HepG2 (cell line): ENCODE results near the gene CASKIN2. TPM values are rescaled to one million over a fixed set of nuclear protein-coding genes. Genes with fewer than 3 reads are reported as not detected.
A peak's percentile ranks its signal among the peaks of the same experiment; 100 is the strongest.

Experiments
- AGO2 ChIP-seq: fragments of 200-400 bp; formaldehyde crosslinking; optimal IDR thresholded peaks from 2 replicates; pipeline ENCODE3; 2017; ENCODE audit warnings: mild to moderate bottlenecking, low read depth, low read length, moderate library complexity
- ATM ChIP-seq: fragments of 450-650 bp; IDR thresholded peaks from 2 replicates; pipeline ENCODE4 v1.7.1; 2017; ENCODE audit warnings: mild to moderate bottlenecking, borderline replicate concordance
- GTF3A ChIP-seq: sonication (generic); formaldehyde crosslinking; conservative IDR thresholded peaks from 2 replicates; pipeline ENCODE4 v1.4.0; 2020; ENCODE audit warnings: mild to moderate bottlenecking, missing genetic modification reagents
- PRMT3 ChIP-seq: sonication (generic); formaldehyde crosslinking; IDR thresholded peaks from 2 replicates; pipeline ENCODE4 v1.8.1; 2022; ENCODE audit warnings: low read depth, mild to moderate bottlenecking, moderate library complexity, missing genetic modification reagents, borderline replicate concordance
- RARA ChIP-seq: IDR thresholded peaks from 2 replicates; pipeline ENCODE4 v1.6.1; 2016; ENCODE audit warnings: missing genetic modification reagents, missing compliant biosample characterization
- RBM22 ChIP-seq: fragments of 200-400 bp; formaldehyde crosslinking; optimal IDR thresholded peaks from 2 replicates; pipeline ENCODE3; 2017; ENCODE audit warnings: mild to moderate bottlenecking, low read length, moderate library complexity
- SRF ChIP-seq: IDR thresholded peaks from 2 replicates; pipeline ENCODE4 v1.6.1; 2011; ENCODE audit warnings: mild to moderate bottlenecking, low read depth, low read length, moderate library complexity
- TARDBP ChIP-seq: sonication (generic); formaldehyde crosslinking; IDR thresholded peaks from 2 replicates; pipeline ENCODE4 v1.8.0; 2022; ENCODE audit warnings: mild to moderate bottlenecking, missing genetic modification reagents
- TEAD2 ChIP-seq: sonication (generic); formaldehyde crosslinking; IDR thresholded peaks from 2 replicates; pipeline ENCODE4 v1.9.0; 2021; ENCODE audit warnings: missing genetic modification reagents
- ZEB1 ChIP-seq: IDR thresholded peaks from 2 replicates; pipeline ENCODE4 v1.6.1; 2012; ENCODE audit warnings: mild to moderate bottlenecking, low read depth, inconsistent platforms; ENCODE audit not compliant: insufficient replicate concordance
- ZNF232 ChIP-seq: sonication (generic); formaldehyde crosslinking; IDR thresholded peaks from 2 replicates; pipeline ENCODE4 v1.4.0; 2020; ENCODE audit warnings: missing genetic modification reagents, borderline replicate concordance
- ZNF264 ChIP-seq: sonication (generic); formaldehyde crosslinking; IDR thresholded peaks from 2 replicates; pipeline ENCODE4 v1.4.0; 2020; ENCODE audit warnings: missing genetic modification reagents
- ZNF337 ChIP-seq: sonication (generic); formaldehyde crosslinking; IDR thresholded peaks from 2 replicates; pipeline ENCODE4 v1.5.1; 2020; ENCODE audit warnings: missing genetic modification reagents, low read depth, mild to moderate bottlenecking, borderline replicate concordance
- ZNF468 ChIP-seq: sonication (generic); formaldehyde crosslinking; IDR thresholded peaks from 2 replicates; pipeline ENCODE4 v1.8.0; 2022; ENCODE audit warnings: mild to moderate bottlenecking, moderate library complexity, missing genetic modification reagents
- ZNF484 ChIP-seq: sonication (generic); formaldehyde crosslinking; IDR thresholded peaks from 2 replicates; pipeline ENCODE4 v1.5.1; 2020; ENCODE audit warnings: mild to moderate bottlenecking, low read depth, missing genetic modification reagents, borderline replicate concordance
- ZNF629 ChIP-seq: sonication (generic); formaldehyde crosslinking; conservative IDR thresholded peaks from 2 replicates; pipeline ENCODE4 v1.5.0; 2020; ENCODE audit warnings: missing genetic modification reagents
- ZNF644 ChIP-seq: IDR thresholded peaks from 2 replicates; pipeline ENCODE4 v1.6.1; 2016; ENCODE audit warnings: low read depth
- polyA plus RNA-seq, 8 experiments: library from polyadenylated mRNA; depleted of rRNA in 3 of 8; stranded (reverse) in 7 of 8; unstranded in 1 of 8; fragments of >200 nt; fragmentation: Illumina TruSeq in 4 of 8; extraction: Trizol in 4 of 8; gene quantifications; 2 replicates each; pipeline versions ENCODE4 v1.2.1 to v1.2.3, GENCODE V29; 2011 to 2016; ENCODE audit warnings: low read depth in 4 of 8, missing spikeins in 1 of 8, mixed read lengths in 1 of 8; ENCODE audit not compliant: insufficient read depth in 1 of 8
- total RNA-seq, 5 experiments: library from RNA; depleted of rRNA; stranded (reverse); fragments of >200 nt; fragmentation: Illumina TruSeq; extraction: Trizol; gene quantifications; 2 replicates each; pipeline ENCODE4 v1.2.3, GENCODE V29; 2016; ENCODE audit warnings: low read depth in 1 of 5
- TF ChIP-seq, protein P1 (sequence below): sonication (generic); formaldehyde crosslinking; IDR thresholded peaks from 2 replicates; pipeline ENCODE4; 2020; ENCODE audit warnings: missing genetic modification reagents, mild to moderate bottlenecking, borderline replicate concordance
- TF ChIP-seq, protein P2 (sequence below): sonication (generic); formaldehyde crosslinking; IDR thresholded peaks from 2 replicates; pipeline ENCODE4 v1.5.1; 2020; ENCODE audit warnings: missing genetic modification reagents, mild to moderate bottlenecking, borderline replicate concordance
- TF ChIP-seq, protein P3 (sequence below): IDR thresholded peaks from 2 replicates; pipeline ENCODE4 v1.4.0; 2020; ENCODE audit warnings: mild to moderate bottlenecking, missing genetic modification reagents
- TF ChIP-seq, protein P4 (sequence below): sonication (generic); formaldehyde crosslinking; IDR thresholded peaks from 2 replicates; pipeline ENCODE4 v1.8.0; 2022; ENCODE audit warnings: mild to moderate bottlenecking, missing genetic modification reagents; ENCODE audit not compliant: insufficient replicate concordance

Gene CASKIN2
- total and polyA plus RNA-seq, 2 of the 13 experiments (the other 11 are each of a cell fraction or from before 2014, with no cell fraction given) = 5.2 to 7.8 TPM

DNA sequence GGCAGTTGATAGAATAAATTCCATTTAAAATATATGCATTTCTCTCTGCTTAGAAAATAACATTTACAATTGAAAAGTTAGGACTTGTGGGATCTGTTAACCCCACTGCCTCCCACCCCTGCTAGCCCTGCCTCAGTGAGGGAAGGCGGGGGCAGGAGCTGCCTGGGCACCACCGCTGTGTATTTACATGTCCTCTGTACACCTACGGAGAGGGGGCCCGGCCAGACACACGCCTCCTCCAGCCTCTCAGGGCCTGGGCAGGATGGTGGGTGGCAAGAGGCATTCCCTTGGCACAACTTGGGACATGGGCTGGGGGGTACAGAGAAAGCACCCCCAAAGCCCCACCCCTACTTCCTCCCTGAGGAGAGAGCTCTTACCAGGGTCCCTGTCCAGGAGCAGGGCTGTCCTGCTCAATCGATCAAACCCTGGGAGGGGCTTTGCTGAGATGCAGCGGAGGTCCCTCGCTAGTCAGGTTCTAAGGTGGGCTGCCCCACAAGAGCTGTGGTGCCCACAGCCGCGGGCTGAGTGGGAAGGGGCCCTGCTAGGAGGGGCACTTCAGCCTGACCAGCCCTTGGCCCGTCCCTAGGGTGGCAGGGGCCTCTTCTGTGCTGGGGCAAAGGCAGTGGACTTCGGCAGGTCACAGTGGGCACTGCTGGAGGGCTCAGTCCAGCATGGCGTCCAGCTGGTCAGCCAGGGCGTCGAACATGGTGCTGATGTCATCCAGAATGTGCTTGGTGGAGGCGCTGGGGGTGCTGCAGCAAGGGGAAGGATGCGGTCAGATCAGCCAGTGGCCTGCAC, 14.7 kb downstream of the CASKIN2 start (continued):
- TF ChIP-seq, protein P1, sequence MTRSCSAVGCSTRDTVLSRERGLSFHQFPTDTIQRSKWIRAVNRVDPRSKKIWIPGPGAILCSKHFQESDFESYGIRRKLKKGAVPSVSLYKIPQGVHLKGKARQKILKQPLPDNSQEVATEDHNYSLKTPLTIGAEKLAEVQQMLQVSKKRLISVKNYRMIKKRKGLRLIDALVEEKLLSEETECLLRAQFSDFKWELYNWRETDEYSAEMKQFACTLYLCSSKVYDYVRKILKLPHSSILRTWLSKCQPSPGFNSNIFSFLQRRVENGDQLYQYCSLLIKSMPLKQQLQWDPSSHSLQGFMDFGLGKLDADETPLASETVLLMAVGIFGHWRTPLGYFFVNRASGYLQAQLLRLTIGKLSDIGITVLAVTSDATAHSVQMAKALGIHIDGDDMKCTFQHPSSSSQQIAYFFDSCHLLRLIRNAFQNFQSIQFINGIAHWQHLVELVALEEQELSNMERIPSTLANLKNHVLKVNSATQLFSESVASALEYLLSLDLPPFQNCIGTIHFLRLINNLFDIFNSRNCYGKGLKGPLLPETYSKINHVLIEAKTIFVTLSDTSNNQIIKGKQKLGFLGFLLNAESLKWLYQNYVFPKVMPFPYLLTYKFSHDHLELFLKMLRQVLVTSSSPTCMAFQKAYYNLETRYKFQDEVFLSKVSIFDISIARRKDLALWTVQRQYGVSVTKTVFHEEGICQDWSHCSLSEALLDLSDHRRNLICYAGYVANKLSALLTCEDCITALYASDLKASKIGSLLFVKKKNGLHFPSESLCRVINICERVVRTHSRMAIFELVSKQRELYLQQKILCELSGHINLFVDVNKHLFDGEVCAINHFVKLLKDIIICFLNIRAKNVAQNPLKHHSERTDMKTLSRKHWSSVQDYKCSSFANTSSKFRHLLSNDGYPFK (CRISPR knock-in tag) = peak; percentile 20; the same call in 1 of the 2 replicates
- no peak for TF ChIP-seq SRF
- TF ChIP-seq ZNF232 (CRISPR knock-in tag) = no peak
- TF ChIP-seq ZNF264 (CRISPR knock-in tag) = no peak
- TF ChIP-seq, protein P2, sequence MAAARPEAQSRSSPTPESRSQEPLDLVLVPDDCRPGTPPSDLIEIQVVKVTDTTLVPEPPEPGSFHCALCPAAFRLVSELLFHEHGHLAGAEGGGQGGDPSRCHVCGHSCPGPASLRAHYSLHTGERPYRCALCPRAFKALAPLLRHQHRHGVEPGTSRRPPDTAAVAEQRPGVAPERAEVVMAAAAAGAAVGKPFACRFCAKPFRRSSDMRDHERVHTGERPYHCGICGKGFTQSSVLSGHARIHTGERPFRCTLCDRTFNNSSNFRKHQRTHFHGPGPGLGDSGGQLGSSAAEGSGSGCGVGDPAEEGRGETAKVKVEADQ (CRISPR knock-in tag) = no peak
- TF ChIP-seq TEAD2 (CRISPR knock-in tag) = no peak
- TF ChIP-seq PRMT3 (CRISPR knock-in tag) = no peak
- peak; percentile 64 for TF ChIP-seq AGO2
- no peak for TF ChIP-seq ZEB1
- TF ChIP-seq TARDBP = no peak
- TF ChIP-seq ZNF468 = no peak
- no peak for TF ChIP-seq ZNF644 (CRISPR knock-in tag)
- no peak for TF ChIP-seq ATM
- no peak for TF ChIP-seq RARA (CRISPR knock-in tag)
- TF ChIP-seq, protein P3, sequence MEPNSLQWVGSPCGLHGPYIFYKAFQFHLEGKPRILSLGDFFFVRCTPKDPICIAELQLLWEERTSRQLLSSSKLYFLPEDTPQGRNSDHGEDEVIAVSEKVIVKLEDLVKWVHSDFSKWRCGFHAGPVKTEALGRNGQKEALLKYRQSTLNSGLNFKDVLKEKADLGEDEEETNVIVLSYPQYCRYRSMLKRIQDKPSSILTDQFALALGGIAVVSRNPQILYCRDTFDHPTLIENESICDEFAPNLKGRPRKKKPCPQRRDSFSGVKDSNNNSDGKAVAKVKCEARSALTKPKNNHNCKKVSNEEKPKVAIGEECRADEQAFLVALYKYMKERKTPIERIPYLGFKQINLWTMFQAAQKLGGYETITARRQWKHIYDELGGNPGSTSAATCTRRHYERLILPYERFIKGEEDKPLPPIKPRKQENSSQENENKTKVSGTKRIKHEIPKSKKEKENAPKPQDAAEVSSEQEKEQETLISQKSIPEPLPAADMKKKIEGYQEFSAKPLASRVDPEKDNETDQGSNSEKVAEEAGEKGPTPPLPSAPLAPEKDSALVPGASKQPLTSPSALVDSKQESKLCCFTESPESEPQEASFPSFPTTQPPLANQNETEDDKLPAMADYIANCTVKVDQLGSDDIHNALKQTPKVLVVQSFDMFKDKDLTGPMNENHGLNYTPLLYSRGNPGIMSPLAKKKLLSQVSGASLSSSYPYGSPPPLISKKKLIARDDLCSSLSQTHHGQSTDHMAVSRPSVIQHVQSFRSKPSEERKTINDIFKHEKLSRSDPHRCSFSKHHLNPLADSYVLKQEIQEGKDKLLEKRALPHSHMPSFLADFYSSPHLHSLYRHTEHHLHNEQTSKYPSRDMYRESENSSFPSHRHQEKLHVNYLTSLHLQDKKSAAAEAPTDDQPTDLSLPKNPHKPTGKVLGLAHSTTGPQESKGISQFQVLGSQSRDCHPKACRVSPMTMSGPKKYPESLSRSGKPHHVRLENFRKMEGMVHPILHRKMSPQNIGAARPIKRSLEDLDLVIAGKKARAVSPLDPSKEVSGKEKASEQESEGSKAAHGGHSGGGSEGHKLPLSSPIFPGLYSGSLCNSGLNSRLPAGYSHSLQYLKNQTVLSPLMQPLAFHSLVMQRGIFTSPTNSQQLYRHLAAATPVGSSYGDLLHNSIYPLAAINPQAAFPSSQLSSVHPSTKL (CRISPR knock-in tag) = no peak
- TF ChIP-seq GTF3A (CRISPR knock-in tag) = no peak
- no peak for TF ChIP-seq ZNF337
- TF ChIP-seq ZNF629 (CRISPR knock-in tag) = no peak
- TF ChIP-seq, protein P4, sequence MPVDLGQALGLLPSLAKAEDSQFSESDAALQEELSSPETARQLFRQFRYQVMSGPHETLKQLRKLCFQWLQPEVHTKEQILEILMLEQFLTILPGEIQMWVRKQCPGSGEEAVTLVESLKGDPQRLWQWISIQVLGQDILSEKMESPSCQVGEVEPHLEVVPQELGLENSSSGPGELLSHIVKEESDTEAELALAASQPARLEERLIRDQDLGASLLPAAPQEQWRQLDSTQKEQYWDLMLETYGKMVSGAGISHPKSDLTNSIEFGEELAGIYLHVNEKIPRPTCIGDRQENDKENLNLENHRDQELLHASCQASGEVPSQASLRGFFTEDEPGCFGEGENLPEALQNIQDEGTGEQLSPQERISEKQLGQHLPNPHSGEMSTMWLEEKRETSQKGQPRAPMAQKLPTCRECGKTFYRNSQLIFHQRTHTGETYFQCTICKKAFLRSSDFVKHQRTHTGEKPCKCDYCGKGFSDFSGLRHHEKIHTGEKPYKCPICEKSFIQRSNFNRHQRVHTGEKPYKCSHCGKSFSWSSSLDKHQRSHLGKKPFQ (CRISPR knock-in tag) = no peak
- TF ChIP-seq RBM22 = peak; percentile 12
- no peak for TF ChIP-seq ZNF484
